Measurements from ENCODE around the gene ZNF367.

DNA sequence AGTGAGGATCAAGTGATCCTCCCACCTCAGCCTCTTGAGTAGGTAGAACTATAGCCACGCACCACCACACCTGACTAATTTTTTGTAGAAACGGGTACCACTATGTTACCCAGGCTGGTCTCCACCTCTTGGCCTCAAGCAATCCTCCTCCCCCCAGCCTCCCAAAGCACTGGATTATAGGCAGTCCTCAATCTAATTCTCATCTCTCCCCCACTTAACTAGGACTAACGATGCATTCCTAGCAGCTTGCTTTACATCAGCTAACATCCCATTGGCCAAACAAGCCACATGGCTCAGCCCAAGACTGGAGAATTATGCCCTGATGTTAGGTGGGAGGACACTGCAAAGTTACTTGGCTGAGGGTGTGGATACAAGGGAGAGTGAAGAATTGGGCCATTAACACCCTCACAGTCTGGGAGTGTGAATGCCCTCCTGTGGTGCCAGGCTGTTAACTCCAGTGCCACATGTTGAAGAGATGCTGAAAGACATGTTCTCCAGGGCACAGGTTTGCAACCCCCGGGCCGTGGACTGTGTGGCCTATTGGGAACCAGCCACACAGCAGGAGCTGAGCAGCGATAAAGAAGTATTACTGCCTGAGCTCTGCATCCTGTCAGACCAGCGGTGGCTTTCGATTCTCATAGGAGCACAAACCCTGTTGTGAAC, 5.3 kb upstream of the ZNF367 start:
- TF ChIP-seq GATA3 (IDR thresholded peaks at IDR 0.05; ENCODE audit: low read depth, low read length) (no peak), GATA2 (IDR thresholded peaks at IDR 0.05; ENCODE audit: low read depth, low read length) (no peak)
